Fibroblast of lung (primary cell): Measurements from ENCODE around the gene PPP2R5A. TPM values are rescaled to one million over a fixed set of nuclear protein-coding genes. Genes with fewer than 3 reads are reported as not detected.

Experiments used
- DNase-seq, 2 donors: peaks; one replicate each; pipeline versions ENCODE4 v3.0.0 to v3.0.0-alpha.2; 2010; ENCODE audit warnings: low read depth in 2 of 2
- H2AFZ ChIP-seq: 2 replicates; pipeline ENCODE4 v1.5.1; 2012; ENCODE audit warnings: low read length, control low read depth, inconsistent platforms
- H3K27ac ChIP-seq: 2 replicates; pipeline ENCODE4 v1.5.1; 2011; ENCODE audit warnings: low read length, control low read depth; ENCODE audit not compliant: insufficient read depth
- H3K27me3 ChIP-seq: 2 replicates; pipeline ENCODE4 v1.5.1; 2011; ENCODE audit warnings: mild to moderate bottlenecking, low read length; ENCODE audit not compliant: control insufficient read depth, insufficient read depth
- H3K36me3 ChIP-seq: 2 replicates; pipeline ENCODE4 v1.5.1; 2011; ENCODE audit warnings: low read length; ENCODE audit not compliant: control insufficient read depth, insufficient read depth
- H3K4me1 ChIP-seq: 2 replicates; pipeline ENCODE4 v1.5.1; 2011; ENCODE audit warnings: low read length; ENCODE audit not compliant: control insufficient read depth, insufficient read depth; ENCODE audit errors: extremely low read depth
- H3K4me2 ChIP-seq: 2 replicates; pipeline ENCODE4 v1.5.1; 2011; ENCODE audit warnings: low read length, control low read depth; ENCODE audit not compliant: insufficient read depth; ENCODE audit errors: extremely low read depth
- H3K4me3 ChIP-seq, 4 experiments: fragments of 200-600 bp in 1 of 4; sonication (generic) in 1 of 4; replicated peaks in 1 of 4; 2 replicates each; pipeline ENCODE4 v1.5.1; 2011 to 2016; ENCODE audit warnings: low read length in 4 of 4, low read depth in 3 of 4, mild to moderate bottlenecking in 3 of 4, control low read depth in 2 of 4, inconsistent platforms in 1 of 4, mixed read lengths in 1 of 4; ENCODE audit not compliant: insufficient read depth in 1 of 4; ENCODE audit errors: control extremely low read depth in 1 of 4
- H3K79me2 ChIP-seq: 2 replicates; pipeline ENCODE4 v1.5.1; 2012; ENCODE audit warnings: mild to moderate bottlenecking, low read length, inconsistent platforms; ENCODE audit not compliant: control insufficient read depth, insufficient read depth
- H3K9ac ChIP-seq: 2 replicates; pipeline ENCODE4 v1.5.1; 2011; ENCODE audit warnings: mild to moderate bottlenecking, low read length, control low read depth; ENCODE audit not compliant: insufficient read depth
- H3K9me3 ChIP-seq: 2 replicates; pipeline ENCODE4 v1.5.1; 2012; ENCODE audit warnings: low read depth, low read length; ENCODE audit not compliant: control insufficient read depth, insufficient read depth
- H4K20me1 ChIP-seq: 2 replicates; pipeline ENCODE4 v1.5.1; 2011; ENCODE audit warnings: low read length; ENCODE audit not compliant: control insufficient read depth, insufficient read depth; ENCODE audit errors: extremely low read depth
- EZH2 ChIP-seq: IDR thresholded peaks from 2 replicates; pipeline ENCODE4 v1.5.1; 2012; ENCODE audit warnings: low read length, control low read depth, mild to moderate bottlenecking; ENCODE audit errors: missing control alignments
- polyA plus RNA-seq, 2 donors: library from polyadenylated mRNA; depleted of rRNA in 1 of 2; stranded (reverse) in 1 of 2; unstranded in 1 of 2; fragments of >200 nt; gene quantifications; 2 replicates each; pipeline ENCODE4 v1.2.1, GENCODE V29; 2011 to 2012; ENCODE audit warnings: missing spikeins in 1 of 2
- total RNA-seq: library from RNA; depleted of rRNA; stranded (reverse); fragments of >200 nt; gene quantifications from 2 replicates; pipeline ENCODE4 v1.2.1, GENCODE V29; 2014
- TF ChIP-seq, protein P1 (sequence below), 2 donors: IDR thresholded peaks in 1 of 2; conservative IDR thresholded peaks in 1 of 2; 1 replicate in 1 of 2; 2 replicates in 1 of 2; pipeline ENCODE4 v1.5.1; 2011 to 2012; ENCODE audit warnings: low read length in 2 of 2, control low read depth in 1 of 2, inconsistent platforms in 1 of 2, low read depth in 1 of 2, mild to moderate bottlenecking in 1 of 2

PPP2R5A gene
- total and polyA plus RNA-seq, 2 donors (not counting 1 experiment from before 2014, with no cell fraction given) = 21.2 to 35.2 TPM

DNA sequence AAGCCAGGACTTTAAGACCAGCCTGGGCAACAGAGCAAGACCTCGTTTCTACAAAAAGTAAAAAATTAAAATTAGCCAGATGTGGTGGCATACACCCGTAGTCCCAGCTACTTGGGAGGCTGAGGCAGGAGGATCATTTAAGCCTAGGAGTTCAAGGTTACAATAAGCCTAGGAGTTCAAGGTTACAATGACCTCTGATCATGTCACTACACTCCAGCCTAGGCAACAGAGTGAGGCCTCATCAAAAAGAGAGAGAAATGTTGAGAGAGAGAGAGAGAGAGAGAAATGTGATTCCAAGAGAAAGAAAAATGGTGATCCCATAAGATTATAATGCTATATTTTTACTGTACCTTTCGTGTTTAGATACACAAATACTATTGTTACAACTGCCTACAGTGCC, 69.3 kb downstream of the PPP2R5A start:
- no peak for TF ChIP-seq EZH2
- TF ChIP-seq, protein P1, sequence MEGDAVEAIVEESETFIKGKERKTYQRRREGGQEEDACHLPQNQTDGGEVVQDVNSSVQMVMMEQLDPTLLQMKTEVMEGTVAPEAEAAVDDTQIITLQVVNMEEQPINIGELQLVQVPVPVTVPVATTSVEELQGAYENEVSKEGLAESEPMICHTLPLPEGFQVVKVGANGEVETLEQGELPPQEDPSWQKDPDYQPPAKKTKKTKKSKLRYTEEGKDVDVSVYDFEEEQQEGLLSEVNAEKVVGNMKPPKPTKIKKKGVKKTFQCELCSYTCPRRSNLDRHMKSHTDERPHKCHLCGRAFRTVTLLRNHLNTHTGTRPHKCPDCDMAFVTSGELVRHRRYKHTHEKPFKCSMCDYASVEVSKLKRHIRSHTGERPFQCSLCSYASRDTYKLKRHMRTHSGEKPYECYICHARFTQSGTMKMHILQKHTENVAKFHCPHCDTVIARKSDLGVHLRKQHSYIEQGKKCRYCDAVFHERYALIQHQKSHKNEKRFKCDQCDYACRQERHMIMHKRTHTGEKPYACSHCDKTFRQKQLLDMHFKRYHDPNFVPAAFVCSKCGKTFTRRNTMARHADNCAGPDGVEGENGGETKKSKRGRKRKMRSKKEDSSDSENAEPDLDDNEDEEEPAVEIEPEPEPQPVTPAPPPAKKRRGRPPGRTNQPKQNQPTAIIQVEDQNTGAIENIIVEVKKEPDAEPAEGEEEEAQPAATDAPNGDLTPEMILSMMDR (conservative IDR thresholded peaks at IDR 0.05 in 1 of 2, IDR thresholded peaks at IDR 0.05 in 1 of 2; ENCODE audit: low read depth in 1 of 2, low read length in 2 of 2) = no peak
- Histone ChIP-seq H3K79me2 (no peaks in the 10 kb centered on the region), H3K36me3 (no peaks in the 10 kb centered on the region), H2AFZ (no peak overlapping the region), H4K20me1 (no peaks in the 10 kb centered on the region), H3K4me2 (no peak overlapping the region), H3K9me3 (no peaks in the 10 kb centered on the region), H3K4me1 (no peaks in the 10 kb centered on the region), H3K27ac (no peak overlapping the region), H3K9ac (no peak overlapping the region), H3K27me3 (no peaks in the 10 kb centered on the region), H3K4me3 (no peak overlapping the region)
- no peak for DNase-seq

- Histone ChIP-seq H2AFZ (no peak overlapping the region), H3K79me2 (no peaks in the 10 kb centered on the region), H4K20me1 (no peaks in the 10 kb centered on the region), H3K4me1 (no peaks in the 10 kb centered on the region), H3K9me3 (no peaks in the 10 kb centered on the region), H3K36me3 (no peaks in the 10 kb centered on the region), H3K27me3 (no peaks in the 10 kb centered on the region), H3K4me2 (peak overlapping the region; percentile 19), H3K9ac (no peak overlapping the region), H3K4me3 (no peak overlapping the region), H3K27ac (no peak overlapping the region)
- no peak for TF ChIP-seq EZH2
- TF ChIP-seq, protein P1 (conservative IDR thresholded peaks at IDR 0.05 in 1 of 2, IDR thresholded peaks at IDR 0.05 in 1 of 2; ENCODE audit: low read depth in 1 of 2, low read length in 2 of 2) = no peak
- DNase-seq = peak; percentile 39 to 62
Measured at GRCh38 chr1:212355230-212355969, 70.2 kb downstream of the PPP2R5A start.

GRCh38 chr1:212359794-212360479, 74.7 kb downstream of the PPP2R5A start:
- H4K20me1 ChIP-seq = no peaks in the 10 kb centered on the region
- no peaks in the 10 kb centered on the region for H3K27me3 ChIP-seq
- no peak for DNase-seq
- H3K79me2 ChIP-seq = no peaks in the 10 kb centered on the region
- TF ChIP-seq, protein P1 (conservative IDR thresholded peaks at IDR 0.05 in 1 of 2, IDR thresholded peaks at IDR 0.05 in 1 of 2; ENCODE audit: low read depth in 1 of 2, low read length in 2 of 2) = no peak
- TF ChIP-seq EZH2 = no peak
- H3K36me3 ChIP-seq = peaks cover 2% of the 10 kb centered on the region
- no peak overlapping the region for H2AFZ ChIP-seq
- no peak overlapping the region for H3K4me2 ChIP-seq
- no peak overlapping the region for H3K9ac ChIP-seq
- H3K4me3 ChIP-seq = no peak overlapping the region
- no peaks in the 10 kb centered on the region for H3K4me1 ChIP-seq
- H3K9me3 ChIP-seq = no peaks in the 10 kb centered on the region
- no peak overlapping the region for H3K27ac ChIP-seq
